GM12878 (cell line): Measurements from ENCODE around the gene TMBIM1. TPM values are rescaled to one million over a fixed set of nuclear protein-coding genes. Genes with fewer than 3 reads are reported as not detected.
A peak's percentile ranks its signal among the peaks of the same experiment; 100 is the strongest.

Experiments used
- ATAC-seq: fragments of 200-7000 bp; cut with Tn5 transposase; 3 replicates; pipeline ENCODE4 v1.9.1; 2020; ENCODE audit warnings: mild to moderate bottlenecking, moderate library complexity
- BruUV-seq: library from RNA; stranded (reverse); fragments of 400-500 nt; replicated peaks from 2 replicates; lab custom pipeline; 2021; lab: Mats Ljungman, UMichigan
- CTCF ChIA-PET: fragments of 300-600 bp; sonication (Branson Sonifier 250); formaldehyde crosslinking; extraction: SDS; loops from one replicate; lab custom pipeline; 2021; ENCODE audit warnings: inconsistent platforms; lab: Yijun Ruan, JAX
- POLR2A ChIA-PET: fragments of 350-600 bp; formaldehyde crosslinking; extraction: SDS; loops from one replicate; lab custom pipeline; 2021; ENCODE audit warnings: inconsistent platforms; lab: Charles Lee
- RAD21 ChIA-PET: fragments of 300-600 bp; sonication (Branson Sonifier 250); formaldehyde crosslinking; loops from one replicate; lab custom pipeline; 2023; ENCODE audit warnings: antibody characterized with exemption; ENCODE audit not compliant: unreplicated experiment; lab: Charles Lee
- SMC1A ChIA-PET: fragments of 300-600 bp; sonication (Branson Sonifier 250); formaldehyde crosslinking; loops from one replicate; lab custom pipeline; 2023; ENCODE audit not compliant: unreplicated experiment, uncharacterized antibody; lab: Charles Lee
- DNase-seq: peaks from one replicate; pipeline ENCODE4 v3.0.0-alpha.2; 2011; ENCODE audit warnings: low read depth, low spot score
- FAIRE-seq: peaks from 3 replicates; lab custom pipeline; 2011; peaks lifted over from hg19 to GRCh38; lab: Jason Lieb, UNC
- H2AFZ ChIP-seq: 2 replicates; pipeline ENCODE4 v1.6.0; 2011; ENCODE audit warnings: low read depth, low read length, control low read depth; ENCODE audit not compliant: control insufficient read depth
- H3K27ac ChIP-seq: 2 replicates; pipeline ENCODE4 v1.5.1; 2011; ENCODE audit warnings: control low read depth; ENCODE audit not compliant: control insufficient read depth, insufficient read depth
- H3K27me3 ChIP-seq, 2 experiments: replicated peaks in 1 of 2; 2 replicates each; pipeline versions ENCODE4 v1.6.0 to v1.6.1; 2011; ENCODE audit warnings: low read length in 1 of 2; ENCODE audit not compliant: control insufficient read depth in 2 of 2, insufficient read depth in 2 of 2
- H3K36me3 ChIP-seq, 2 experiments: 2 replicates each; pipeline ENCODE4 v1.5.1; 2011; ENCODE audit warnings: low read length in 1 of 2; ENCODE audit not compliant: control insufficient read depth in 2 of 2, insufficient read depth in 2 of 2
- H3K4me1 ChIP-seq: 2 replicates; pipeline ENCODE4 v1.6.1; 2011; ENCODE audit warnings: mild to moderate bottlenecking, low read length, moderate library complexity, mixed read lengths; ENCODE audit not compliant: control insufficient read depth, insufficient read depth
- H3K4me2 ChIP-seq: 2 replicates; pipeline ENCODE4 v1.6.0; 2011; ENCODE audit warnings: control low read depth; ENCODE audit not compliant: control insufficient read depth, insufficient read depth
- H3K4me3 ChIP-seq: fragments of 200-600 bp; sonication (generic); 2 replicates; pipeline ENCODE4 v1.5.1; 2016
- H3K79me2 ChIP-seq: 2 replicates; pipeline ENCODE4 v1.6.0; 2011; ENCODE audit warnings: low read length; ENCODE audit not compliant: control insufficient read depth, insufficient read depth
- H3K9ac ChIP-seq: 2 replicates; pipeline ENCODE4 v1.8.0; 2011; ENCODE audit warnings: low read length, control low read depth, mixed read lengths; ENCODE audit not compliant: control insufficient read depth, insufficient read depth
- H3K9me3 ChIP-seq: replicated peaks from 3 replicates; pipeline ENCODE4 v1.5.1; 2011; ENCODE audit warnings: mild to moderate bottlenecking, low read length; ENCODE audit not compliant: control insufficient read depth, insufficient read depth
- H4K20me1 ChIP-seq: 2 replicates; pipeline ENCODE4 v1.6.0; 2011; ENCODE audit not compliant: control insufficient read depth, insufficient read depth
- BHLHE40 ChIP-seq, 2 experiments: fragments of 450-650 bp in 1 of 2; IDR thresholded peaks; 2 replicates each; pipeline ENCODE4 v1.6.1; 2011 to 2017; ENCODE audit warnings: low read depth in 2 of 2, borderline replicate concordance in 1 of 2, improper control_type of control experiment in 1 of 2, low read length in 1 of 2, mild to moderate bottlenecking in 1 of 2
- BRCA1 ChIP-seq: IDR thresholded peaks from 2 replicates; pipeline ENCODE4 v1.6.1; 2011; ENCODE audit warnings: low read depth, low read length, improper control_type of control experiment
- EGR1 ChIP-seq, 2 experiments: IDR thresholded peaks; 1 replicate in 1 of 2; 2 replicates in 1 of 2; pipeline ENCODE4 v1.6.1; 2011 to 2012; ENCODE audit warnings: low read depth in 2 of 2, low read length in 2 of 2, borderline replicate concordance in 1 of 2, mild to moderate bottlenecking in 1 of 2, moderate library complexity in 1 of 2
- GABPA ChIP-seq: IDR thresholded peaks from 2 replicates; pipeline ENCODE4 v1.6.1; 2014; ENCODE audit warnings: antibody characterized with exemption, low read depth, mild to moderate bottlenecking, inconsistent platforms
- HDGF ChIP-seq: fragments of 450-650 bp; IDR thresholded peaks from 2 replicates; pipeline ENCODE4 v1.6.1; 2016; ENCODE audit warnings: antibody characterized with exemption
- IRF4 ChIP-seq: IDR thresholded peaks from 2 replicates; pipeline ENCODE4 v1.6.1; 2011; ENCODE audit warnings: low read depth, low read length
- MEF2B ChIP-seq: fragments of 450-650 bp; IDR thresholded peaks from 2 replicates; pipeline ENCODE4 v1.6.1; 2018; ENCODE audit warnings: mild to moderate bottlenecking, moderate library complexity; ENCODE audit not compliant: partially characterized antibody, poor library complexity, severe bottlenecking
- MXI1 ChIP-seq: fragments of 150-350 bp; IDR thresholded peaks from 2 replicates; pipeline ENCODE4 v1.6.1; 2011; ENCODE audit warnings: low read depth, mild to moderate bottlenecking, inconsistent platforms, low read length, improper control_type of control experiment
- NRF1 ChIP-seq: conservative IDR thresholded peaks from 2 replicates; pipeline ENCODE4 v1.6.1; 2011; ENCODE audit warnings: mild to moderate bottlenecking, low read depth, low read length, improper control_type of control experiment
- PAX5 ChIP-seq: IDR thresholded peaks from 2 replicates; pipeline ENCODE4 v1.6.1; 2011; ENCODE audit warnings: low read depth, low read length, borderline replicate concordance
- RELA ChIP-seq: fragments of 450-650 bp; IDR thresholded peaks from 2 replicates; pipeline ENCODE4 v1.8.0; 2014; ENCODE audit warnings: borderline replicate concordance; ENCODE audit not compliant: partially characterized antibody
- SMARCA5 ChIP-seq: fragments of 450-650 bp; IDR thresholded peaks from 2 replicates; pipeline ENCODE4 v1.6.1; 2017; ENCODE audit warnings: mild to moderate bottlenecking
- SPI1 ChIP-seq: IDR thresholded peaks from 2 replicates; pipeline ENCODE4 v1.6.1; 2011; ENCODE audit warnings: low read depth, mild to moderate bottlenecking, low read length, moderate library complexity, borderline replicate concordance; ENCODE audit not compliant: insufficient read depth
- TBL1XR1 ChIP-seq: IDR thresholded peaks from 2 replicates; pipeline ENCODE4 v1.6.1; 2012; ENCODE audit warnings: low read depth, low read length, improper control_type of control experiment
- TCF12 ChIP-seq: IDR thresholded peaks from 2 replicates; pipeline ENCODE4 v1.6.1; 2011; ENCODE audit warnings: low read depth, mild to moderate bottlenecking, low read length
- WGBS: methylation state at CpG from one replicate; pipeline ENCODE4 v1.1.6; 2016; ENCODE audit warnings: low lambda C conversion rate; ENCODE audit not compliant: insufficient replicate concordance, insufficient coverage; ENCODE audit errors: missing lambda C conversion rate; 5-methylcytosine and 5-hydroxymethylcytosine counted together
- in situ Hi-C: fragments of 300-500 bp; cut with MboI; formaldehyde crosslinking; loops from 9 replicates; pipeline ENCODE4 v1.14.3; 2018; ENCODE audit warnings: mixed read lengths
- intact Hi-C: fragments of 100-400 bp; cut with micrococcal nuclease; formaldehyde crosslinking; loops from one replicate; pipeline ENCODE4 v1.14.2; 2022; ENCODE audit not compliant: unreplicated experiment
- polyA plus RNA-seq, 11 experiments: library from polyadenylated mRNA; depleted of rRNA in 4 of 11; unstranded in 6 of 11; stranded (reverse) in 5 of 11; fragments of >200 nt; fragmentation: Nextera tagmentation in 4 of 11; fragmentation: Illumina TruSeq in 1 of 11; extraction: Ambion mirVana in 4 of 11; extraction: Trizol in 1 of 11; gene quantifications; 1 replicate in 1 of 11; 2 replicates in 10 of 11; pipeline versions ENCODE4 v1.2.1 to v1.2.3, GENCODE V29; 2011 to 2016; ENCODE audit warnings: inconsistent platforms in 2 of 11, missing spikeins in 2 of 11, low read depth in 1 of 11
- total RNA-seq, 4 experiments: library from RNA; depleted of rRNA in 3 of 4; stranded (reverse); fragments of >200 nt in 3 of 4; fragmentation: Illumina TruSeq in 1 of 4; extraction: Trizol in 1 of 4; gene quantifications; 2 replicates each; pipeline versions ENCODE4 v1.2.1 to v1.2.3, GENCODE V29; 2013 to 2021
- TF ChIP-seq, protein P1 (sequence below): fragments of 450-650 bp; IDR thresholded peaks from 2 replicates; pipeline ENCODE4 v1.6.1; 2016; ENCODE audit warnings: mild to moderate bottlenecking
- TF ChIP-seq, protein P2 (sequence below): fragments of 450-650 bp; IDR thresholded peaks from 2 replicates; pipeline ENCODE4 v1.6.1; 2017; ENCODE audit warnings: mild to moderate bottlenecking, moderate library complexity

TMBIM1 gene
- total and polyA plus RNA-seq, 10 of the 15 experiments (the other 5 are each of a cell fraction or from before 2014, with no cell fraction given) = 6.1 to 38.3 (median 26.2) TPM

DNA sequence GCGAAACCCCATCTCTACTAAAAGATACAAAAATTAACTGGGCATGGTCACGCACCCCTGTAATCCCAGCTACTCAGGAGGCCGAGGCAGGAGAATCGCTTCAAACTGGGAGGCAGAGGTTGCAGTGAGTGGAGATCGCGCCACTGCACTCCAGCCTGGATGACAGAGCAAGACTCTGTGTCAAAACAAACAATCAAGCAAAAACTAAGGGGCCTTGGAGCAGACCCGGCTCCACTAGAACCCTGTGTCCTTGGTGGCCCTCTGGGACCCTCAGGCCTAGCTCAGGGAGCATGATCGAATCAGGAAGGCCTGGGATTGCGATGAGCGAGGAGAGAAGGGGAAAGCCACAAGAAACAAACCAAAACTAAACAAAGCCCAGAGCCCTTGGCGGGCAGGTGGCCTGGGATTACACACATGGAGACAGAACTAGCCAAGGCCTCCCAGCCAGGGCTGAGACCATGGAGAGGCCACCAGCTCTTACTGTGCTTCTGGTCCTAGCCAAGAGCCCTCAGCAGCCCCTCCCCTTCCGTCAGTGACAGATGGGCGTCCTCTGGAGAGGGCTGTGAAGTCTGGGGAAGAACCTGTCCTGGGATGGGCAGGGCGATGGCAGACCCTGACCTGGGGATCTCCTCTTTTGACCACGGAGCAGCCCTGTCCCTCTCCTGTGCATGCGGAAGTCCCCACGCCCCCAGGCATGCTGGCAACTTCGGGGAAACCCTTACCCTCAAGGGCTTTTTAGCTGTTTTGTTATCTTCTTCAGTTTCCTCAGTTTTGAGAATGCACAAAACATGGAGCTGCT lies 36.9 kb upstream of the TMBIM1 start:
- SMC1A ChIA-PET = interaction anchor here (0.8 to 2.4 kb wide), 11 partner anchors 9 to 68 kb away, joined by 3 to 10 read pairs (median 5); no protein-coding TSS in a partner anchor
- peak overlapping the region; percentile 78 for H3K4me2 ChIP-seq
- peak overlapping the region; percentile 61 for H3K9ac ChIP-seq
- ATAC-seq = peak; percentile 81
- CTCF ChIA-PET = interaction anchor here (0.6 to 3.2 kb wide), 16 partner anchors 13 to 900 kb away, joined by 3 to 14 read pairs (median 4); partner anchors contain the start of gene CATIP
- H3K36me3 ChIP-seq = no peaks in the 10 kb centered on the region
- no peaks in the 10 kb centered on the region for H3K27me3 ChIP-seq
- H3K9me3 ChIP-seq = no peaks in the 10 kb centered on the region; the same call in 2 of the 3 replicates
- peak overlapping the region; percentile 77 for H3K27ac ChIP-seq
- BruUV-seq = TSS peak; percentile 96
- no peak for FAIRE-seq
- H3K4me1 ChIP-seq = peaks cover 49% of the 10 kb centered on the region
- RAD21 ChIA-PET = interaction anchor here (0.6 to 2.0 kb wide), 13 partner anchors 13 to 113 kb away, joined by 3 to 16 read pairs (median 4); partner anchors contain the start of gene CATIP
- in situ Hi-C loops (no loop called here), intact Hi-C loops (no loop called here)
- POLR2A ChIA-PET = interaction anchor here (0.6 to 3.5 kb wide), 11 partner anchors 8 to 563 kb away, joined by 3 to 26 read pairs (median 4); partner anchors contain the start of genes AAMP and PNKD
- peak; percentile 77 for DNase-seq
- H4K20me1 ChIP-seq = no peaks in the 10 kb centered on the region
- peak overlapping the region; percentile 12; the same call in 1 of the 2 replicates for H3K4me3 ChIP-seq
- no peaks in the 10 kb centered on the region; the same call in 1 of the 2 replicates for H3K79me2 ChIP-seq
- 35% methylated on average over 18 of the region's 18 CpGs for WGBS
- H2AFZ ChIP-seq = peak overlapping the region; percentile 80
- TF ChIP-seq SMARCA5 = peak; percentile 32; the same call in 1 of the 2 replicates
- TF ChIP-seq TBL1XR1 = peak; percentile 10; the same call in 1 of the 2 replicates
- no peak for TF ChIP-seq MEF2B
- TF ChIP-seq PAX5 = peak; percentile 48; the same call in 1 of the 2 replicates
- no peak for TF ChIP-seq GABPA
- TF ChIP-seq NRF1 = peak; percentile 62
- TF ChIP-seq BRCA1 = no peak
- TF ChIP-seq TCF12 = 0 out of 2 replicates have a peak, but pooled peaks have one; percentile 30
- TF ChIP-seq BHLHE40 (IDR thresholded peaks at IDR 0.05; ENCODE audit: borderline replicate concordance in 1 of 2, low read depth in 2 of 2, low read length in 1 of 2) = peak in 1 of 2 experiments; percentile 7; a peak in 1 of 4 replicates
- 0 out of 2 replicates have a peak, but pooled peaks have one; percentile 12 for TF ChIP-seq SPI1
- TF ChIP-seq MXI1 = peak; percentile 56
- TF ChIP-seq, protein P1, sequence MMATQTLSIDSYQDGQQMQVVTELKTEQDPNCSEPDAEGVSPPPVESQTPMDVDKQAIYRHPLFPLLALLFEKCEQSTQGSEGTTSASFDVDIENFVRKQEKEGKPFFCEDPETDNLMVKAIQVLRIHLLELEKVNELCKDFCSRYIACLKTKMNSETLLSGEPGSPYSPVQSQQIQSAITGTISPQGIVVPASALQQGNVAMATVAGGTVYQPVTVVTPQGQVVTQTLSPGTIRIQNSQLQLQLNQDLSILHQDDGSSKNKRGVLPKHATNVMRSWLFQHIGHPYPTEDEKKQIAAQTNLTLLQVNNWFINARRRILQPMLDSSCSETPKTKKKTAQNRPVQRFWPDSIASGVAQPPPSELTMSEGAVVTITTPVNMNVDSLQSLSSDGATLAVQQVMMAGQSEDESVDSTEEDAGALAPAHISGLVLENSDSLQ = peak; percentile 82
- TF ChIP-seq, protein P2, sequence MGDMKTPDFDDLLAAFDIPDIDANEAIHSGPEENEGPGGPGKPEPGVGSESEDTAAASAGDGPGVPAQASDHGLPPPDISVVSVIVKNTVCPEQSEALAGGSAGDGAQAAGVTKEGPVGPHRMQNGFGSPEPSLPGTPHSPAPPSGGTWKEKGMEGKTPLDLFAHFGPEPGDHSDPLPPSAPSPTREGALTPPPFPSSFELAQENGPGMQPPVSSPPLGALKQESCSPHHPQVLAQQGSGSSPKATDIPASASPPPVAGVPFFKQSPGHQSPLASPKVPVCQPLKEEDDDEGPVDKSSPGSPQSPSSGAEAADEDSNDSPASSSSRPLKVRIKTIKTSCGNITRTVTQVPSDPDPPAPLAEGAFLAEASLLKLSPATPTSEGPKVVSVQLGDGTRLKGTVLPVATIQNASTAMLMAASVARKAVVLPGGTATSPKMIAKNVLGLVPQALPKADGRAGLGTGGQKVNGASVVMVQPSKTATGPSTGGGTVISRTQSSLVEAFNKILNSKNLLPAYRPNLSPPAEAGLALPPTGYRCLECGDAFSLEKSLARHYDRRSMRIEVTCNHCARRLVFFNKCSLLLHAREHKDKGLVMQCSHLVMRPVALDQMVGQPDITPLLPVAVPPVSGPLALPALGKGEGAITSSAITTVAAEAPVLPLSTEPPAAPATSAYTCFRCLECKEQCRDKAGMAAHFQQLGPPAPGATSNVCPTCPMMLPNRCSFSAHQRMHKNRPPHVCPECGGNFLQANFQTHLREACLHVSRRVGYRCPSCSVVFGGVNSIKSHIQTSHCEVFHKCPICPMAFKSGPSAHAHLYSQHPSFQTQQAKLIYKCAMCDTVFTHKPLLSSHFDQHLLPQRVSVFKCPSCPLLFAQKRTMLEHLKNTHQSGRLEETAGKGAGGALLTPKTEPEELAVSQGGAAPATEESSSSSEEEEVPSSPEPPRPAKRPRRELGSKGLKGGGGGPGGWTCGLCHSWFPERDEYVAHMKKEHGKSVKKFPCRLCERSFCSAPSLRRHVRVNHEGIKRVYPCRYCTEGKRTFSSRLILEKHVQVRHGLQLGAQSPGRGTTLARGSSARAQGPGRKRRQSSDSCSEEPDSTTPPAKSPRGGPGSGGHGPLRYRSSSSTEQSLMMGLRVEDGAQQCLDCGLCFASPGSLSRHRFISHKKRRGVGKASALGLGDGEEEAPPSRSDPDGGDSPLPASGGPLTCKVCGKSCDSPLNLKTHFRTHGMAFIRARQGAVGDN = peak; percentile 10
- peak in 1 of 2 experiments; percentile 50; a peak in 1 of 3 replicates for TF ChIP-seq EGR1 (IDR thresholded peaks at IDR 0.05; ENCODE audit: borderline replicate concordance in 1 of 2, low read depth in 2 of 2, low read length in 2 of 2)
- TF ChIP-seq RELA = peak; percentile 17
- TF ChIP-seq IRF4 = peak; percentile 7; the same call in 1 of the 2 replicates
- peak; percentile 31; the same call in 1 of the 2 replicates for TF ChIP-seq HDGF
